HepG2 (cell line): ENCODE data around the gene CLPTM1L. TPM values are rescaled to one million over a fixed set of nuclear protein-coding genes. Genes with fewer than 3 reads are reported as not detected.

Experiments
- ATAC-seq: fragments of 200-7000 bp; cut with Tn5 transposase; 3 replicates; pipeline ENCODE4 v1.9.1; 2020; ENCODE audit warnings: mild to moderate bottlenecking, moderate library complexity
- BruUV-seq: library from RNA; stranded (reverse); fragments of 400-500 nt; replicated peaks from 2 replicates; lab custom pipeline; 2021; lab: Mats Ljungman, UMichigan
- CTCF ChIA-PET: fragments of 300-600 bp; formaldehyde crosslinking; extraction: SDS; loops from one replicate; lab custom pipeline; 2021; ENCODE audit warnings: low total read pairs, inconsistent platforms, low intra/inter-chr PET ratio; lab: Yijun Ruan, JAX
- POLR2A ChIA-PET: fragments of 350-600 bp; sonication (Branson Sonifier 250); formaldehyde crosslinking; loops from one replicate; lab custom pipeline; 2020; ENCODE audit warnings: antibody characterized with exemption, inconsistent platforms; lab: Yijun Ruan, JAX
- DNase-seq: peaks from one replicate; pipeline ENCODE4 v3.0.0-alpha.2; 2015; ENCODE audit warnings: low spot score
- FAIRE-seq: peaks from 3 replicates; lab custom pipeline; 2011; peaks lifted over from hg19 to GRCh38; lab: Jason Lieb, UNC
- H2AFZ ChIP-seq: one replicate; pipeline ENCODE4 v1.6.1; 2011; ENCODE audit warnings: low read length, inconsistent platforms
- H3K27ac ChIP-seq: fragments of 300-600 bp; 3 replicates; pipeline ENCODE4 v1.8.0; 2011; ENCODE audit warnings: mixed run types, mild to moderate bottlenecking, mixed read lengths, low read length, inconsistent platforms; ENCODE audit not compliant: insufficient read depth; ENCODE audit errors: extremely low read length
- H3K27me3 ChIP-seq, 2 experiments: fragments of 200-600 bp in 1 of 2; 2 replicates in 1 of 2; 3 replicates in 1 of 2; pipeline versions ENCODE4 v1.6.0 to v1.8.0; 2011; ENCODE audit warnings: low read length in 2 of 2, mild to moderate bottlenecking in 2 of 2, moderate library complexity in 2 of 2, inconsistent platforms in 1 of 2; ENCODE audit not compliant: insufficient read depth in 2 of 2, control insufficient read depth in 1 of 2
- H3K36me3 ChIP-seq, 2 experiments: fragments of 200-600 bp in 1 of 2; replicated peaks in 1 of 2; 2 replicates in 1 of 2; 3 replicates in 1 of 2; pipeline versions ENCODE4 v1.5.1 to v1.8.0; 2011; ENCODE audit warnings: low read length in 2 of 2, inconsistent platforms in 1 of 2; ENCODE audit not compliant: insufficient read depth in 2 of 2, control insufficient read depth in 1 of 2
- H3K4me1 ChIP-seq: 2 replicates; pipeline ENCODE4 v1.5.1; 2012; ENCODE audit warnings: low read length, inconsistent platforms; ENCODE audit not compliant: insufficient read depth
- H3K4me2 ChIP-seq: 2 replicates; pipeline ENCODE4 v1.6.0; 2011; ENCODE audit warnings: low read depth, low read length, inconsistent platforms
- H3K4me3 ChIP-seq, 3 experiments: fragments of 200-600 bp in 1 of 3; sonication (generic), shearing (Covaris generic) in 1 of 3; replicated peaks in 1 of 3; 2 replicates each; pipeline ENCODE4 v1.5.1; 2011 to 2016; ENCODE audit warnings: low read length in 3 of 3, inconsistent platforms in 2 of 3, low read depth in 2 of 3, mild to moderate bottlenecking in 2 of 3, control low read depth in 1 of 3, mixed read lengths in 1 of 3; ENCODE audit not compliant: insufficient read depth in 1 of 3
- H3K79me2 ChIP-seq: one replicate; pipeline ENCODE4 v1.6.1; 2011; ENCODE audit warnings: low read length, inconsistent platforms; ENCODE audit not compliant: insufficient read depth
- H3K9ac ChIP-seq: 2 replicates; pipeline ENCODE4 v1.6.0; 2011; ENCODE audit warnings: mild to moderate bottlenecking, low read depth, low read length, inconsistent platforms; ENCODE audit not compliant: insufficient read depth
- H3K9me3 ChIP-seq: 2 replicates; pipeline ENCODE4 v1.5.1; 2012; ENCODE audit warnings: mild to moderate bottlenecking, low read length
- H4K20me1 ChIP-seq: 2 replicates; pipeline ENCODE4 v1.6.0; 2011; ENCODE audit warnings: inconsistent platforms, mild to moderate bottlenecking, low read length, moderate library complexity; ENCODE audit not compliant: insufficient read depth
- NFIC ChIP-seq: IDR thresholded peaks from 2 replicates; pipeline ENCODE4 v1.6.1; 2012; ENCODE audit warnings: mild to moderate bottlenecking, low read length, inconsistent platforms
- TMF1 ChIP-seq: sonication (generic); formaldehyde crosslinking; IDR thresholded peaks from 2 replicates; pipeline ENCODE4 v1.8.1; 2022; ENCODE audit warnings: low read depth, missing genetic modification reagents
- ZBTB4 ChIP-seq: sonication (generic); formaldehyde crosslinking; IDR thresholded peaks from 2 replicates; pipeline ENCODE4 v1.4.0; 2020; ENCODE audit warnings: missing genetic modification reagents, mild to moderate bottlenecking, borderline replicate concordance
- ZNF230 ChIP-seq: sonication (generic); formaldehyde crosslinking; IDR thresholded peaks from 2 replicates; pipeline ENCODE4 v1.4.0; 2020; ENCODE audit warnings: mild to moderate bottlenecking, missing genetic modification reagents
- ZNF253 ChIP-seq: sonication (generic); formaldehyde crosslinking; IDR thresholded peaks from 2 replicates; pipeline ENCODE4 v1.8.0; 2022; ENCODE audit warnings: mild to moderate bottlenecking, missing genetic modification reagents, borderline replicate concordance
- ZNF33A ChIP-seq: sonication (generic); formaldehyde crosslinking; IDR thresholded peaks from 2 replicates; pipeline ENCODE4 v1.5.1; 2020; ENCODE audit warnings: missing genetic modification reagents, mild to moderate bottlenecking, moderate library complexity, borderline replicate concordance
- ZNF605 ChIP-seq: sonication (generic); formaldehyde crosslinking; IDR thresholded peaks from 2 replicates; pipeline ENCODE4 v1.8.0; 2022; ENCODE audit warnings: mild to moderate bottlenecking, missing genetic modification reagents
- WGBS: methylation state at CpG from one replicate; pipeline ENCODE4 v1.1.6; 2017; ENCODE audit warnings: low lambda C conversion rate; 5-methylcytosine and 5-hydroxymethylcytosine counted together
- in situ Hi-C: cut with HindIII; loops from 2 replicates; pipeline ENCODE4 v1.10.0; 2017; ENCODE audit warnings: low pct_unique_long_range_greater_than_20kb; ENCODE audit not compliant: extremely low pct_ligation_motif_present
- intact Hi-C: fragments of 100-400 bp; cut with micrococcal nuclease; formaldehyde crosslinking; loops from one replicate; pipeline ENCODE4 v1.10.0; 2022; ENCODE audit not compliant: unreplicated experiment
- polyA plus RNA-seq, 8 experiments: library from polyadenylated mRNA; depleted of rRNA in 3 of 8; stranded (reverse) in 7 of 8; unstranded in 1 of 8; fragments of >200 nt; fragmentation: Illumina TruSeq in 4 of 8; extraction: Trizol in 4 of 8; gene quantifications; 2 replicates each; pipeline versions ENCODE4 v1.2.1 to v1.2.3, GENCODE V29; 2011 to 2016; ENCODE audit warnings: low read depth in 4 of 8, missing spikeins in 1 of 8, mixed read lengths in 1 of 8; ENCODE audit not compliant: insufficient read depth in 1 of 8
- total RNA-seq, 5 experiments: library from RNA; depleted of rRNA; stranded (reverse); fragments of >200 nt; fragmentation: Illumina TruSeq; extraction: Trizol; gene quantifications; 2 replicates each; pipeline ENCODE4 v1.2.3, GENCODE V29; 2016; ENCODE audit warnings: low read depth in 1 of 5
- TF ChIP-seq, protein P1 (sequence below): IDR thresholded peaks from 2 replicates; pipeline ENCODE4 v1.6.1; 2016; ENCODE audit warnings: control low read depth

CLPTM1L gene
- total and polyA plus RNA-seq, 2 of the 13 experiments (the other 11 are each of a cell fraction or from before 2014, with no cell fraction given) = 80.3 to 124 TPM

DNA sequence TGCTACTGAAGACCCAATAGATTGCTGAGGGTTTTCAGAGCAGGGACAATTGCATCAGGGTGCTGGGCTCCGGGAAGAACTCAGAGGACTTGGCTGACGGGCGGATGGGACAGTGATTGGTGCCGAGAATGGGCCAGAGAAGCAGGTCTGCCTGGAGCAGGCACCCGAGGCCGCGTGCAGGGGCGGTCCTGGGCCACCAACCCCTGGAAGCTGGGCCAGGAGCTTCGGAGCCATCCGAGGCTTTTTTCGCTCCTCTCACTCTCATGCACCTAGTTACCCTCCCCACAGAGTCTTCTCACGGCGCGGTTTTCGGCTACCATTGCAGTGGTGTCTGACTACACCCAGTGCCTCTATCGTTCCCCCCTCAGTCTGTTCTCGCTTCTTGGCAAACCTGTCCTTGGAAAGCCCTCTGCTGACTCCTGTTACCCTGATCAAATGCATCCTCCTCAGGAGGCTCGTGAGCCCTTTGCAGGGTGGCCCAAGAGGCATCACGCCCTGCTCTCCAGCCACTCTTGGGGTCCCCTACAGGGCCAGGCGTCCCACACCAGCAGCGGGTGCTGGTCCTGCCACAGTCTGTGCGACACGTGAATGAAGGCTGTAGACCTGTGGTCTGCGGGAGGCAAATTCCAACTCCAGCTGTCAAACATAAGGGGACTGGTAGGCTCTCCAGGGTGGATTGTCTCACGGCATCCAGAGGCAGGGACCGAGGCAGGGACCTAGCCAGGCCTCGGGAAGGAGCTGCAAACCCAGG lies 1.2 kb upstream of the CLPTM1L start:
- intact Hi-C loops = no loop called here
- Histone ChIP-seq H4K20me1 (no peaks in the 10 kb centered on the region), H3K9ac (peak overlapping the region; percentile 95), H3K4me1 (peaks cover 24% of the 10 kb centered on the region), H3K36me3 (peaks cover 11 to 19% of the 10 kb centered on the region in 2 experiments; a peak in 4 of 5 replicates), H2AFZ (no peak overlapping the region), H3K27ac (peak overlapping the region; percentile 68), H3K9me3 (no peaks in the 10 kb centered on the region), H3K4me2 (peak overlapping the region; percentile 80), H3K27me3 (no peaks in the 10 kb centered on the region)
- ATAC-seq (no peak; the same call in 2 of the 3 replicates), FAIRE-seq (no peak)
- CTCF ChIA-PET = no interaction called here
- in situ Hi-C loops = no loop called here
- TF ChIP-seq ZNF33A (CRISPR knock-in tag) (no peak), ZNF253 (CRISPR knock-in tag) (no peak), NFIC (no peak), ZNF605 (CRISPR knock-in tag) (peak; percentile 19; the same call in 1 of the 2 replicates), TMF1 (CRISPR knock-in tag) (0 out of 2 replicates have a peak, but pooled peaks have one; percentile 2), ZBTB4 (CRISPR knock-in tag) (no peak), ZNF230 (CRISPR knock-in tag) (0 out of 2 replicates have a peak, but pooled peaks have one; percentile 5)
- TF ChIP-seq, protein P1, sequence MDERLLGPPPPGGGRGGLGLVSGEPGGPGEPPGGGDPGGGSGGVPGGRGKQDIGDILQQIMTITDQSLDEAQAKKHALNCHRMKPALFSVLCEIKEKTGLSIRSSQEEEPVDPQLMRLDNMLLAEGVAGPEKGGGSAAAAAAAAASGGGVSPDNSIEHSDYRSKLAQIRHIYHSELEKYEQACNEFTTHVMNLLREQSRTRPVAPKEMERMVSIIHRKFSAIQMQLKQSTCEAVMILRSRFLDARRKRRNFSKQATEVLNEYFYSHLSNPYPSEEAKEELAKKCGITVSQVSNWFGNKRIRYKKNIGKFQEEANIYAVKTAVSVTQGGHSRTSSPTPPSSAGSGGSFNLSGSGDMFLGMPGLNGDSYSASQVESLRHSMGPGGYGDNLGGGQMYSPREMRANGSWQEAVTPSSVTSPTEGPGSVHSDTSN (CRISPR knock-in tag) = no peak
- TF ChIP-seq, all 625 proteins: peak for 3
- no peak for DNase-seq
- peak overlapping the region; percentile 72 to 91 (median 90) for H3K4me3 ChIP-seq
- BruUV-seq = no TSS peak
- H3K79me2 ChIP-seq = peaks cover 17% of the 10 kb centered on the region
- POLR2A ChIA-PET = interaction anchor here (3.0 kb wide), 1 partner anchor 18 kb away, joined by 12 read pairs; no protein-coding TSS in a partner anchor
- WGBS = 85% methylated on average over 20 of the region's 27 CpGs
